Measurements from ENCODE around the gene SNAPC4. TPM values are rescaled to one million over a fixed set of nuclear protein-coding genes. Genes with fewer than 3 reads are reported as not detected.

Gene SNAPC4
- total RNA-seq, 2 experiments from 2014 or later, result 12.4 to 17.0 TPM

DNA sequence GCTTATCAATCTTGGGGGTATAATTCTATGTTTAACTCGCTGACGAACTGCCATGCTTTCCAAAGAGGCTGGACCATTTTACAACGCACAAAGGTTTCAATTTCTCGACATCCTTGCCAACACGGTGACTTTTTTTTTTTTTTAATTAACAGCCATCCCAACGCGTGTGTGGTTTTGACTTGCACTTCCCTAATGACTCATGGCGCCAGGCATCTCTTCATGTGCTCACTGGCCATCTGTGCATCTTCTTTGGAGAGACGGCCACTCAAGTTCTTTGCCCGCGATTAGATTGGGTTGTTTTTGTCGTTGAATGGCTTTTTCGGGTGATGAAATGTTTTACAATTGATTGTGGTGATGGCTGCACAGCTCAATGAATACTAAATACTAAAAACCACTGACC is 14.0 kb downstream of the SNAPC4 start:
- H3K9me3 Mint-ChIP-seq (ENCODE audit: low read depth), result peaks cover 2% of the 10 kb centered on the region
- DNase-seq, result no peak
- H3K27me3 Mint-ChIP-seq, result no peaks in the 10 kb centered on the region
- peak; percentile 25 for ATAC-seq
- H3K4me1 Mint-ChIP-seq, result peaks cover 30% of the 10 kb centered on the region
- CTCF ChIA-PET, result interaction anchor here (0.7 to 2.5 kb wide), 6 partner anchors 11 to 23 kb away, joined by 3 to 13 read pairs (median 7); partner anchors contain the start of gene DNLZ
- H3K27ac Mint-ChIP-seq, result peak overlapping the region; percentile 84
- peaks cover 43% of the 10 kb centered on the region for H3K36me3 Mint-ChIP-seq
- peak overlapping the region; percentile 43 for H3K4me3 Mint-ChIP-seq

DNA sequence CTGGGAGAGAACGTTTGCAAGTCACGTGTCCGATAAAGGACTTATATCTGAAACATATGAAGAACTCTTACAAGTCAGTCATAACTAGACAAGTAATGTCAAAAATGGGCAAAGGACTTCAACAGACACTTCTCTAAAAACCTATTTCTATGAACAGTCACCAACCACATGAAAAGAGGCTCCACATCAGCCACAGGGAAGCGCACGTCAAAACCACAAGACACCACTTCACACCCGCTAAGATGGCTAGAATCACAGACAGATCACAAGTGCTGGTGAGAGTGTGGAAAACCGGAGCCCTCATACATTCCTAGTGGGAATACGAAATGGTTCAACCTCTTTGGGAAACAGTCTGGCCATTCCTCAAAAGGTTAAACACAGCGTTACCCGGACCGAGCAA is 15.0 kb downstream of the SNAPC4 start:
- H3K9me3 Mint-ChIP-seq (ENCODE audit: low read depth), result peaks cover 2% of the 10 kb centered on the region
- peak; percentile 82 for DNase-seq
- H3K4me1 Mint-ChIP-seq, result peaks cover 30% of the 10 kb centered on the region
- peaks cover 41% of the 10 kb centered on the region for H3K36me3 Mint-ChIP-seq
- H3K4me3 Mint-ChIP-seq, result peak overlapping the region; percentile 17
- H3K27ac Mint-ChIP-seq, result peak overlapping the region; percentile 84
- peak; percentile 77 for ATAC-seq
- CTCF ChIA-PET, result interaction anchor here (0.8 to 2.5 kb wide), 4 partner anchors 14 to 22 kb away, joined by 3 to 13 read pairs (median 8); partner anchors contain the start of gene DNLZ
- no peaks in the 10 kb centered on the region for H3K27me3 Mint-ChIP-seq

DNA sequence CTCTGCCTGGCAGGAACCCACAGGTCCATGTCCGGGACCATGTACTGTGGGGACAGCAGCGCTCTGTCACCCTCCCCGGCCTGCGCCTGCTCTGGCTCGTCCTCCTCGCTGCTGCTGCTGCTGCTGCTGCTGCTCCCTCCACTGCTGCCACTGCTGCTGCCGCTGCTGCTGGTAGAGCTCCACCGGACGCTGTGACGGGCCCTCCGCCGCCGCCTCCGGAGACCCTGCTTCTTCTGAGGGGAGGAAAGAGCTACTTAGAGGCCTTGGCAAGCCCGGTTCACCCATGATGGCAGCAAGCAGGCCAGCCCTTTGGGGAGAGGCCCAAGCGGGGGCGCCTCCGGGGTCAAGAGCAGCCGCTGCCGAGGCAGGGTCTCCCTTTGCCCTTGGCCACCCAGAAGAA is 16.5 kb downstream of the SNAPC4 start:
- H3K9me3 Mint-ChIP-seq (ENCODE audit: low read depth), result peaks cover 2% of the 10 kb centered on the region

DNA sequence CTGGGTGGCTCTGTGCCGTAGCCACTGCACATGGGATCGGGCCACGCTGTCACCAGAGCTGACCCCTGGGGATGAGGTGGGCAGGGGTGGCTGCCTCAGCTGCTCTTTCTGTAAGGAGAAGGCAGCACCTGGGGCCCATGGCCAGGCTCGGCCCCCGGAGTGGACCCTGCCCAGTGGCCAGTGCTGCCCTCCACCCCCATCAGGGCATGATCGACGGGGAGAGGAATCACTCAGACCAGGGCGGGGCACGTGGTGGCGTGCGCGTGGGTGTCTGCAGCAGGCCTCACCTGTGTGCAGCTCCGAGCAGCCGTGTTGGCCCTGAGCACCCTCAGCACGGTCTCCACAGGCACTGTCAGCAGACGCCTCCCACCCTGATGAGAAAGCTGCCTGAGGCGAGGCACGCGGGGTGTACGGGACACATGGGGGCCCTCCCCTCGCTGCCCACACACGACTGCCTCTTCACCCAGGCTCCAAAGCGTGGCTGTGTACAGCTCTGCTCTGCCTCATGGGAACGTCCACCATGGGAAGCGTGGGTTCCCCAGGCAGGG is 17.9 kb downstream of the SNAPC4 start:
- H3K36me3 Mint-ChIP-seq, result peaks cover 28% of the 10 kb centered on the region
- no peaks in the 10 kb centered on the region for H3K27me3 Mint-ChIP-seq
- CTCF ChIA-PET, result interaction anchor here (0.8 kb wide), 1 partner anchor 69 kb away, joined by 3 read pairs; no protein-coding TSS in a partner anchor
- peaks cover 25% of the 10 kb centered on the region for H3K4me1 Mint-ChIP-seq
- no peak overlapping the region for H3K27ac Mint-ChIP-seq
- no peak for ATAC-seq
- no peak overlapping the region for H3K4me3 Mint-ChIP-seq
- DNase-seq, result no peak
- peaks cover 2% of the 10 kb centered on the region for H3K9me3 Mint-ChIP-seq (ENCODE audit: low read depth)

More for the DNA sequence above, 16.5 kb downstream of the SNAPC4 start:
- H3K4me3 Mint-ChIP-seq, result no peak overlapping the region
- H3K27me3 Mint-ChIP-seq, result no peaks in the 10 kb centered on the region
- H3K27ac Mint-ChIP-seq, result no peak overlapping the region
- ATAC-seq (no peak), DNase-seq (no peak)
- peaks cover 35% of the 10 kb centered on the region for H3K36me3 Mint-ChIP-seq
- CTCF ChIA-PET, result interaction anchor here (1.4 kb wide), 1 partner anchor 21 kb away, joined by 4 read pairs; no protein-coding TSS in a partner anchor
- peaks cover 25% of the 10 kb centered on the region for H3K4me1 Mint-ChIP-seq

DNA sequence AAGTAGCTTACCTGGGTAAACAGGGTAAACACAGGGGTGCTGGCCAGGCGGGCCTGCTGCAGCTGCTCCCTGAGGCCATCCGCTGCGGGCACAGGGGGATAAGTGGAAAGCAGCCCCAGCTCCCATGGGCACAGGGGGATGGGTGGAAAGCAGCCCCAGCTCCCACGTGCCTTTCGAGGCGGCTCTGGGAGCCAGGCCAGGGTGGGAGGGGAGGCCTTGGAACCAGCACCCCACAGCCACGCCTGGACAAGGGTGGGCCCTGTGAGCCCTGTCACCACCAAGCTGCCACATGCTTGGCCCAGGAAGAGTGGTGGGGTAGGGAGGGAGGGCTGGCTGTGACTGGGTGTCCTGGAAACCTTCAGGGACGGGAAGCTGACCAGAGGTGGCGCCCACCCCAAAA is 18.7 kb downstream of the SNAPC4 start:
- CTCF ChIA-PET, result no interaction called here
- peaks cover 25% of the 10 kb centered on the region for H3K4me1 Mint-ChIP-seq

DNA sequence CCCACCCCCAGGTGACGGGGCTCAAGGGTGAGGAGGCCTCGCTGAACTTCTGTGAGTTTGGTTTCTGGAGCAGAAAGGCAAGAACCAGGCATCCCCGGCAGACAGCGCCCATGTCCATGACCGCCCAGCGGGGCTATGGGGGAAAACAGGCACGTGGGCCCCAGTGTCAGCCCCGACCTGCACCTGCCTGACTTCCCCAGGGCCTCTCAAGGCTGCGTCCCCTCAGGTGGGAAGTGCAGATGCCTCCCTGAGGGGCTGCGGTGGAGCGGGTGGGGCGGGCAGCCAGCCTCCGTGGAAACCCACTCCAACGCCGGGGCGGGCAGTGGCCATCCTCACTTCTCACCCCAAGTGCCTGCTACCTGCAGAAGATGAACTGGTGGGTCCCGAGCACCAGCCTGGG is 19.6 kb downstream of the SNAPC4 start:
- peaks cover 16% of the 10 kb centered on the region for H3K4me1 Mint-ChIP-seq
- H3K36me3 Mint-ChIP-seq, result peaks cover 18% of the 10 kb centered on the region
- H3K27ac Mint-ChIP-seq, result no peak overlapping the region
- CTCF ChIA-PET, result no interaction called here
- H3K4me3 Mint-ChIP-seq, result no peak overlapping the region
- no peaks in the 10 kb centered on the region for H3K9me3 Mint-ChIP-seq (ENCODE audit: low read depth)
- DNase-seq (no peak), ATAC-seq (no peak)
- H3K27me3 Mint-ChIP-seq, result no peaks in the 10 kb centered on the region

More for the DNA sequence above, 18.7 kb downstream of the SNAPC4 start:
- peaks cover 2% of the 10 kb centered on the region for H3K9me3 Mint-ChIP-seq (ENCODE audit: low read depth)
- no peak for ATAC-seq
- peaks cover 25% of the 10 kb centered on the region for H3K36me3 Mint-ChIP-seq
- no peak overlapping the region for H3K27ac Mint-ChIP-seq
- no peaks in the 10 kb centered on the region for H3K27me3 Mint-ChIP-seq
- no peak for DNase-seq
- no peak overlapping the region for H3K4me3 Mint-ChIP-seq

DNA sequence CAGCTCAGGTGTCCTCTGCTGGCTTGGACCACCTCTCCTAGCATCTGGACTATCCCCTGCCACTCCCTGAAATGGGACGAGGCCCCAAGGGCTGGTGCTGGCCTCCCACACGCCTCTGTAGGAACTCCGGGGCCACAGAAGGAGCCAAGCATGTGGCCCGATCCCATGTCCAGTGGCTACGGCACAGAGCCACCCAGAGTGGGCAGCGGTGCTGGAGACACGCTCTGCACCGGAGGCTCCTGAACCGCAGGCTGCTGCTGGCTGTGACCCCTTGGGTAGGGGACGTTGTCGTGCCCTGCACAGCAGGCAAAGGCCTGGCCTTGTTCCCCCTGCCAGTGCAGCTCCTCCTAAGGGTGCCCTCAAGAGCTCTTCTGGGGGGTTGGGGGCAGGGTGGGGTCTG is 20.1 kb downstream of the SNAPC4 start:
- H3K36me3 Mint-ChIP-seq, result peaks cover 13% of the 10 kb centered on the region
- H3K4me1 Mint-ChIP-seq, result peaks cover 12% of the 10 kb centered on the region
- H3K27ac Mint-ChIP-seq, result no peak overlapping the region
- no peak overlapping the region for H3K4me3 Mint-ChIP-seq
- no peaks in the 10 kb centered on the region for H3K27me3 Mint-ChIP-seq
- H3K9me3 Mint-ChIP-seq (ENCODE audit: low read depth), result no peaks in the 10 kb centered on the region
- CTCF ChIA-PET, result interaction anchor here (1.4 kb wide), 1 partner anchor 16 kb away, joined by 5 read pairs; the partner anchor contains the start of gene DNLZ
- no peak for ATAC-seq
- no peak for DNase-seq

DNA sequence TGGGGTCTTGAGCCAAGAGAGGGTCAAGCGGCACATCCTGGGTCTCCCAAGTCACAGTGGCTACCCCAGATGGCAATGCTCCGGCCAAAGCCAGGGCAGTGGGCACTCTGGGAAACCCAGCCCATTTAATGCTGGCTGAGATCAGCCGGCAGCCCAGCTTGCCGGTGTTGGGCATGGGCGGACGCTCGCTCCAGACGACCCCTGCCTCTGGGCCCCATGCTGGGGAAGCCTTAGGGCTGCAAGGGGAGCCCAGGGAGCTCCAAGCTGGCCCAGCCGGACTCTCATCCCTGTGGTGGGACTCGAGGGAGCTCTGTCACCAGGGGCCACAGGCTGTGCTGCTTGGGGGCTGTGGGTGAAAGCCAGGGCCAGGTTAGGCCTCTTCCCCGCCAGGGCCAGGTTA is 20.6 kb downstream of the SNAPC4 start:
- CTCF ChIA-PET, result interaction anchor here (1.4 kb wide), 1 partner anchor 16 kb away, joined by 5 read pairs; the partner anchor contains the start of gene DNLZ
- H3K36me3 Mint-ChIP-seq, result peaks cover 8% of the 10 kb centered on the region
- no peak overlapping the region for H3K27ac Mint-ChIP-seq

DNA sequence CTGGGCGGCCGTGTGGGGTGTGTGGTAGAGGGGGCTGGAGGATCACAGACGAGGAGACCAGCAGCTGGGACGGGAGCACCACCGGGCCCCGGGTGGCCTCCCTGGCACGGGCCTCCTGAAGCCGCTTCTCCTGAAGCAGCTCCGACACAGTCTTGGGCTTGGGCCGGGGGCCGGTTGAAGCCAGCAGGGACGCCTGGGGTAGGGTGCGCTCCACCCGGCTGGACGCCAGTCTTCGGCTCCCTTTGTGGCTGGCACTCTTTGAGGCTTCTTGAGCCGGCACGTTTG is 21.0 kb downstream of the SNAPC4 start:
- H3K27me3 Mint-ChIP-seq, result no peaks in the 10 kb centered on the region
- ATAC-seq (no peak), DNase-seq (no peak)
- H3K9me3 Mint-ChIP-seq (ENCODE audit: low read depth), result no peaks in the 10 kb centered on the region
- peaks cover 4% of the 10 kb centered on the region for H3K36me3 Mint-ChIP-seq
- H3K27ac Mint-ChIP-seq, result no peak overlapping the region
- peaks cover 2% of the 10 kb centered on the region for H3K4me1 Mint-ChIP-seq
- CTCF ChIA-PET, result interaction anchor here (1.4 kb wide), 1 partner anchor 15 kb away, joined by 5 read pairs; the partner anchor contains the start of gene DNLZ
- H3K4me3 Mint-ChIP-seq, result no peak overlapping the region

More for the DNA sequence above, 20.6 kb downstream of the SNAPC4 start:
- Mint-ChIP-seq H3K9me3 (ENCODE audit: low read depth) (no peaks in the 10 kb centered on the region), H3K4me1 (peaks cover 7% of the 10 kb centered on the region), H3K4me3 (no peak overlapping the region), H3K27me3 (no peaks in the 10 kb centered on the region)
- ATAC-seq (no peak), DNase-seq (no peak)

DNA sequence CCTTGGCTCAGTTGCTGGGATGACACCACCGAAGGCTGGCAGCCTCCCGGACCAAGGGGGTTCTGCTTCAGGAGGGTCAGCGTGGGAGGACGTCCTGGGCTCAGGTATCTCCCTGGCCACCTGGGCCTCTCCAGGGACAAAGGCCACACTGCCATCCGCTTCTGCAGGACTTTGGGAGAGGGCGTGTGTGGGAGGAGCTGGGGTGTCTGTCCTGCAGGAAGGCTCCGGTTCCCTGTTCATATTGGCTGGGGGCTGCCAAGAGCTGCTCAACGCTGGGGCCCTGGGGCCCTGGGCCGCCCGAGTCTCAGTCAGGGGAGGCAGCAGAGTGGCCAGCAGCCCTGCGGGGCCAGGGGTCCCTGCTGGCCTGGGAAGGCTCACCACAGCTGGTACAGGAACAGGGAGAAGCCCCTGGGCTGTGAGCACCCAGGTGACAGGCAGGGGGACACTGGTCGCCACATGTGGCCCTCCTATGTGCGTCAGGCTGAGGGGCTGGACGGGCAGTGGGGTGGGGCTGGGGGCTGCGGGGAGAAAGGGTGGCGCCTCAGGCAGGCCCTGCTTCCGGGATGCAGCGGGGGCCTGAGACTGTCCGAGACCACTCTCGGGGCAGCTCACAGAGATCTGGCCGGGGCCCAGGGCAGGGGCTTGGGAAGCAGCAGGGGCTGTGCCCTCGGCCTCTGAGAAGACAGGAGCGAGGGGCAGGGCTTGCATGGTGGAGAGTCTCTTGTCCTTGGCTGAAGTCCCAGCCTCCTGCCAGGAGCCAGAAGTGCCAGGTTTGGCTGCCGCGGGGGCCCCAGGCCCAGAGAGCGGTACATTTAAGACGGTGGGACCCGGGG is 21.6 kb downstream of the SNAPC4 start:
- Mint-ChIP-seq H3K4me1 (no peaks in the 10 kb centered on the region), H3K4me3 (no peak overlapping the region), H3K36me3 (peaks cover 2% of the 10 kb centered on the region), H3K27me3 (no peaks in the 10 kb centered on the region), H3K27ac (no peak overlapping the region), H3K9me3 (ENCODE audit: low read depth) (no peaks in the 10 kb centered on the region)
- ATAC-seq, result no peak
- CTCF ChIA-PET, result interaction anchor here (0.9 to 1.4 kb wide), 2 partner anchors 15 kb away, joined by 3 to 5 read pairs; partner anchors contain the start of gene DNLZ
- no peak for DNase-seq

DNA sequence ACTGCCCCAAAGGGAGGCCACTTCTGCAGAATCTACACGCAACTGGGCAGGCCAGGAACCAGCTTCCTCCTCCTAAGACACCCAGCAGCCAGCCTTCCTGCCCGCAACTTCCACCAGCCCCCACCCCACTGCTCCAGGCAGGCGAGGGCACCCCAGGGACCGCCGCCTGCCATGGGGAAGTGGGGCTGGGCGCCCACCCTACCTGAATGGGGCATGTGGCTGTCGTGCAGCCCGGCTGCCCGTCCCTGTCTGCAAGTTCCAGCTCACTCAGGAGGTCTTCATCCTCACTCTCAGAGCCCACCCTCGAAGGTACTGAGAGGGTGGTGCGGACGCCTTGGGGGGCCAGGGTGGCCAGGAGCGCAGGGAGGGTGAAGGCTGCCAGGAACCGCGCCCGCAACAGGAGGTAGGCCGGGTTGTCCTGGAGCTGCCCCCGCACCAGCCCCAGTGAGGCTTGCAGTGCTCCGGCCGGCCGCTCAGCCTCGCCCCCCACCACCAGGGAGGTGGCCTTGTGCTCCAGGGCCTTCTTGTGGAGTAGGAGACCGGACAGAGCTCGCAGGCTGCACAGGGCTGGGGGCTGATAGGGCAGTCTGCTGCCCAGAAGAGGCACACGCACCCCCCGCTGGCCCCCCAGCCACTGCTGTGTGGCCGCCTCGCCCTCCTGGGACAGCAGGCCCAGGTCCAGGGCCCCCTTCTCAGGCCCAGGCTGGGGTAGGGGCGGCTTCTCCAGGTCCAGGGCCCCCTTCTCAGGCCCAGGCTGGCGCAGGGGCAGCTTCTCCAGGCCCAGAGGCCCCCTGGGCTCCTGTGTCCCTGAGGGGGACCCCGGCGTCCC is 22.4 kb downstream of the SNAPC4 start:
- CTCF ChIA-PET, result interaction anchor here (0.9 kb wide), 1 partner anchor 14 kb away, joined by 3 read pairs; the partner anchor contains the start of gene DNLZ
- no peaks in the 10 kb centered on the region for H3K27me3 Mint-ChIP-seq
- no peak for ATAC-seq
- H3K9me3 Mint-ChIP-seq (ENCODE audit: low read depth), result no peaks in the 10 kb centered on the region
- no peaks in the 10 kb centered on the region for H3K4me1 Mint-ChIP-seq
- H3K36me3 Mint-ChIP-seq, result peaks cover under 1% of the 10 kb centered on the region
- no peak for DNase-seq
- no peak overlapping the region for H3K27ac Mint-ChIP-seq
- no peak overlapping the region for H3K4me3 Mint-ChIP-seq

DNA sequence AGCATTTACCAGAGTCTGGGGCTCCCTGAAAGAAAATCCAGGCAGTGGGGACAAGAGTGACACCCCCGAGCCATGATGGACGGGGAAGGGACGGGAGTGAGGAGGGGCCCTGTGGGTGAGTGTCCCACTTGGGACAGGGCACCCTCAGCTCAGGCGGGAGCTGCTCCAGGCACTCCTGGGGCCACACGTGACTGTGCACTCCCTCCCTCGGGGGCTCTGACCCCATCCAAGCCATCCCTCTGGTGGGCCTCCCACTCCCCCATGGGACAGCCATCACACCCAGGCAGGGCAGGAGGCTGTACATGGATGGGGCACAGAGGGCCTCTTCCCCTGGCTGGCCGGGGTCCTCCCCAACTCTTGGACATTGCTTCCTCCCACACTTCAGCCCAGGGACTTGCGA is 23.5 kb downstream of the SNAPC4 start:
- CTCF ChIA-PET, result no interaction called here
- DNase-seq, result no peak
- ATAC-seq, result no peak

DNA sequence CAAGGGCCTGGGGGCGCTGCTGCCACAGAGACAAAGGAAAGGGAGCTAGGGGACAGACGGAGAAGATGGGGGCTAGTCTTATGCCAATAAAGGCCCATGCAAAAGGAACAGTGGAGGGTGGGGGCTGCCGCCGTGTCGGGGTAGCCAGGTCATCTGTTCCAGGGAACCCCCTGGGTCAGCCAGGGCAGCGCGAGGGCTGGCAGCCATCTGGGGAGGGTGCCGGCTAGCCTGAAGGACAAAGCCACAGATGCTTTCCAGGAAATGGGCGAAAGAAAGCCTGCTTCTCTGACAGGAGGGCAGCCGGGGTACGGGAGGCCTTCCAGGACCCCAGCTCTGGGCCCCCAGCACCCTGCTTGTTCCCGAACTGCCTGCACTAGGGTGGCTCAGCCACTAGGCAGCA is 24.9 kb downstream of the SNAPC4 start:
- Mint-ChIP-seq H3K27ac (no peak overlapping the region), H3K4me1 (no peaks in the 10 kb centered on the region), H3K4me3 (no peak overlapping the region), H3K36me3 (no peaks in the 10 kb centered on the region), H3K27me3 (no peaks in the 10 kb centered on the region), H3K9me3 (ENCODE audit: low read depth) (no peaks in the 10 kb centered on the region)
- ATAC-seq, result no peak
- no peak for DNase-seq
- CTCF ChIA-PET, result interaction anchor here (1.0 to 1.4 kb wide), 2 partner anchors 11 to 22 kb away, joined by 3 to 4 read pairs; no protein-coding TSS in a partner anchor

More for the DNA sequence above, 23.5 kb downstream of the SNAPC4 start:
- no peak overlapping the region for H3K4me3 Mint-ChIP-seq
- no peak overlapping the region for H3K27ac Mint-ChIP-seq
- no peaks in the 10 kb centered on the region for H3K36me3 Mint-ChIP-seq
- no peaks in the 10 kb centered on the region for H3K4me1 Mint-ChIP-seq
- no peaks in the 10 kb centered on the region for H3K27me3 Mint-ChIP-seq
- no peaks in the 10 kb centered on the region for H3K9me3 Mint-ChIP-seq (ENCODE audit: low read depth)

Data from activated CD8-positive, alpha-beta memory T cell treated with anti-CD3 and anti-CD28 coated beads, Interleukin-2, amount 10 ng/mL, durations not matched to agents 7 days and 5 days (primary cell).